ENCODE measurements around the gene TEC. TPM values are rescaled to one million over a fixed set of nuclear protein-coding genes. Genes with fewer than 3 reads are reported as not detected.
"Not testable (repeated sequence)": the region's sequence is repeated elsewhere in the genome, so short reads cannot be mapped to it uniquely, and the experiment has no call there.

The TEC gene
- total and polyA plus RNA-seq, 3 experiments from 2014 or later: 1.6 to 2.4 (median 1.6) TPM

DNA sequence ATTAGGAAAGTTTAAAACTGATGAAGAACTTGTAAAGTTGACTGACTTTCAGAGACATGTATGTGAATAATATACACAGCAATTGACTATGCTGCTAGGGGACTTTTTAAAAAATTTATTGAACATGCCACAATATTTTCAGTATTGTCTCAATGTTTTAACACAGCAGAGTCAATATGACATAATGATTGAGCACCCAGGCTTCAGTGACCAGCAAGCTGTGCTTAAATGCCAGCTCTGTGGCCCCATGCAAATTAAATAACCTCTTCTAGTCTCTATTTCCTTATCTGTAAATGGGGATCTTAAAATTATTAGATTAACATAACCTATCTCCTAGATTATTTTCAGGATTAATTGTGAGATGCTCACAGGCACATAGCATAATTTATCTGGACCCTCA lies 78.8 kb downstream of the TEC start:
- ChIA-PET CTCF (no interaction called here), POLR2A (no interaction called here)
- H3K4me3 ChIP-seq (ENCODE audit: low read length): no peak overlapping the region
- Mint-ChIP-seq H3K27ac (no peak overlapping the region), H3K4me3 (no peak overlapping the region), H3K36me3 (no peaks in the 10 kb centered on the region), H3K27me3 (peaks cover 0 to 4% of the 10 kb centered on the region in 2 donors), H3K4me1 (peaks cover 5 to 16% (median 15%) of the 10 kb centered on the region in 3 donors), H3K9me3 (no peaks in the 10 kb centered on the region)
- no peaks in the 10 kb centered on the region for H3K9me3 ChIP-seq (ENCODE audit: low read length)
- H3K36me3 ChIP-seq (ENCODE audit: insufficient read depth, low read length): no peaks in the 10 kb centered on the region
- H3K27me3 ChIP-seq (ENCODE audit: insufficient read depth, low read length, poor library complexity, severe bottlenecking): no peaks in the 10 kb centered on the region
- no peaks in the 10 kb centered on the region for H3K4me1 ChIP-seq (ENCODE audit: insufficient read depth, low read length)
- no peak overlapping the region for H3K27ac ChIP-seq (ENCODE audit: low read depth, low read length)
- DNase-seq: no peak

DNA sequence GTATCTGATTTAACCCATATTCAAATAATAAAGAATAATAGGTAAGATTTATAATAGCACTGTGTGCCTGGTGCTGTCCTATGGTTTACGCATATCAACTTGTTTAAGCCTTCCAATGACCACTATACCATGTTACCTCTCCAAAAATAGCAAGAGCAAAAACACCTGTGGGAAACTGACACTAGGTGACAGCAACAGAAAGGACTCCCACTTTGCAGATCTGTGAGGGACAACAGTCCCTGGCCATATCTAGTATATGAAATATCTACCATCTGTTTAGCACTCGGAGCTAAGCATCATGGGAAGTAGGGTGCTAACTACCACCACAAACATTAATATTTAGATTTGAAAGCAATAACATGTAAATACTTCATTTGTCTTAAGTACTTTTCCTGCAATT lies 79.9 kb downstream of the TEC start:
- peaks cover 0 to 4% of the 10 kb centered on the region in 2 donors for H3K27me3 Mint-ChIP-seq
- H3K4me3 Mint-ChIP-seq: no peak overlapping the region
- Histone ChIP-seq H3K27ac (ENCODE audit: low read depth, low read length) (no peak overlapping the region), H3K4me1 (ENCODE audit: insufficient read depth, low read length) (no peaks in the 10 kb centered on the region), H3K27me3 (ENCODE audit: insufficient read depth, low read length, poor library complexity, severe bottlenecking) (no peaks in the 10 kb centered on the region), H3K4me3 (ENCODE audit: low read length) (no peak overlapping the region), H3K36me3 (ENCODE audit: insufficient read depth, low read length) (no peaks in the 10 kb centered on the region), H3K9me3 (ENCODE audit: low read length) (no peaks in the 10 kb centered on the region)
- CTCF ChIA-PET: no interaction called here
- no peaks in the 10 kb centered on the region for H3K36me3 Mint-ChIP-seq
- H3K9me3 Mint-ChIP-seq: no peaks in the 10 kb centered on the region
- DNase-seq: no peak
- no peak overlapping the region for H3K27ac Mint-ChIP-seq
- peaks cover 0 to 5% (median 4%) of the 10 kb centered on the region in 3 donors for H3K4me1 Mint-ChIP-seq
- POLR2A ChIA-PET: no interaction called here

DNA sequence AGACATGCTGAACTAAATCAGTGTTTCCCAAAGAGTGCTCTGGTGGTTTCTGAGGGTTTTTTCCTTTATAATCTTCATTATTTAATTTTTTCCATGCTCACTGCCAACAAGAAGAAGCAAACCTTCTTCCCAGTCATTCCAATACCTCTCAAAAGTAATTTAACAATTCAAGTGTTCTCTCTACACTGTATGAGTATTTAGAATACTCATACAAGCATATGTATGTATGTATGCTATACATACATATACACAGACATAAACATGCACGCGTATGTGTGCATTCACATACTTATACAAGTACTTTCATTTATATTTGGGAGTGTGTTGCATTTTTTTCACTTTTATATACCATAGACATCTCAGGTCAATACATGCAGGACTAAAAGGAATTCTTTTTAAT lies 81.2 kb downstream of the TEC start:
- Mint-ChIP-seq H3K4me1 (no peaks in the 10 kb centered on the region), H3K27ac (no peak overlapping the region), H3K4me3 (no peak overlapping the region), H3K36me3 (no peaks in the 10 kb centered on the region), H3K27me3 (peaks cover 0 to 4% of the 10 kb centered on the region in 2 donors), H3K9me3 (no peaks in the 10 kb centered on the region)
- no peaks in the 10 kb centered on the region for H3K27me3 ChIP-seq (ENCODE audit: insufficient read depth, low read length, poor library complexity, severe bottlenecking)
- ChIA-PET POLR2A (no interaction called here), CTCF (no interaction called here)
- H3K36me3 ChIP-seq (ENCODE audit: insufficient read depth, low read length): no peaks in the 10 kb centered on the region
- no peak overlapping the region for H3K4me3 ChIP-seq (ENCODE audit: low read length)
- no peak overlapping the region for H3K27ac ChIP-seq (ENCODE audit: low read depth, low read length)
- H3K9me3 ChIP-seq (ENCODE audit: low read length): no peaks in the 10 kb centered on the region
- H3K4me1 ChIP-seq (ENCODE audit: insufficient read depth, low read length): no peaks in the 10 kb centered on the region
- DNase-seq: no peak

DNA sequence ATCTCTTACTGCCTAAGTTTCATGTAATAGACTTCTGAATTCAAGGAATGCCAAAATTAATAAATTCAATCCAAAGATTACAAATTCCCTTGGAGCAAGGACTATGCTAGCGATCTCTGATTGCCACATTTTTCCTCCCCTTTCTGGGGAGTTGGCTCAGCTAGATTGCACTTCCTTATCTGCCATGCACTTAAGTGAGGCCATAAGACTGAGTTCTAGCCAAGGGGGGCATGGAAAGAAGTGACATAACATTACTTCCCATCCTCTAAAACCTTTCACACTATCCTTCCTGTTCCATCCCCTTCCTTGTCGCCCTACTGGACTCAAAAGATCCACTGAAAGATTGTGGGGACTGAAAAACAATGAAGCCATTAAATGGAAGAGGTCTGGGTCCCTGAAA lies 81.8 kb downstream of the TEC start:
- Histone ChIP-seq H3K9me3 (ENCODE audit: low read length) (no peaks in the 10 kb centered on the region), H3K4me3 (ENCODE audit: low read length) (no peak overlapping the region), H3K36me3 (ENCODE audit: insufficient read depth, low read length) (no peaks in the 10 kb centered on the region), H3K27me3 (ENCODE audit: insufficient read depth, low read length, poor library complexity, severe bottlenecking) (no peaks in the 10 kb centered on the region), H3K27ac (ENCODE audit: low read depth, low read length) (no peak overlapping the region), H3K4me1 (ENCODE audit: insufficient read depth, low read length) (no peaks in the 10 kb centered on the region)
- Mint-ChIP-seq H3K4me1 (no peaks in the 10 kb centered on the region), H3K9me3 (no peaks in the 10 kb centered on the region), H3K27me3 (peaks cover 0 to 4% of the 10 kb centered on the region in 2 donors), H3K27ac (no peak overlapping the region), H3K4me3 (no peak overlapping the region), H3K36me3 (no peaks in the 10 kb centered on the region)
- ChIA-PET CTCF (no interaction called here), POLR2A (no interaction called here)
- no peak for DNase-seq

DNA sequence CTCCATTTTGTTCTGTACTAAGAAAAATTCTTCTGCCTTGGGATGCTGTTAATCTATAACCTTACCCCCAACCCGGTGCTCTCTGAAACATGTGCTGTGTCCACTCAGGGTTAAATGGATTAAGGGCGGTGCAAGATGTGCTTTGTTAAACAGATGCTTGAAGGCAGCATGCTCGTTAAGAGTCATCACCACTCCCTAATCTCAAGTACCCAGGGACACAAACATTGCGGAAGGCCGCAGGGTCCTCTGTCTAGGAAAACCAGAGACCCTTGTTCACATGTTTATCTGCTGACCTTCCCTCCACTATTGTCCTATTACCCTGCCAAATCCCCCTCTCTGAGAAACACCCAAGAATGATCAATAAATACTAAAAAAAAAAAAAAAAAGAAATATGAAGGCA lies 82.6 kb downstream of the TEC start:
- H3K27me3 Mint-ChIP-seq; H3K9me3 ChIP-seq (ENCODE audit: low read length); H3K4me3 ChIP-seq (ENCODE audit: low read length); DNase-seq; H3K36me3 ChIP-seq (ENCODE audit: insufficient read depth, low read length); CTCF ChIA-PET; H3K4me3 Mint-ChIP-seq; POLR2A ChIA-PET; H3K4me1 Mint-ChIP-seq; H3K9me3 Mint-ChIP-seq; H3K27me3 ChIP-seq (ENCODE audit: insufficient read depth, low read length, poor library complexity, severe bottlenecking); H3K36me3 Mint-ChIP-seq; H3K27ac ChIP-seq (ENCODE audit: low read depth, low read length); H3K4me1 ChIP-seq (ENCODE audit: insufficient read depth, low read length): not testable (repeated sequence)
- peak overlapping the region in 1 of 8 donors; percentile 50 for H3K27ac Mint-ChIP-seq

DNA sequence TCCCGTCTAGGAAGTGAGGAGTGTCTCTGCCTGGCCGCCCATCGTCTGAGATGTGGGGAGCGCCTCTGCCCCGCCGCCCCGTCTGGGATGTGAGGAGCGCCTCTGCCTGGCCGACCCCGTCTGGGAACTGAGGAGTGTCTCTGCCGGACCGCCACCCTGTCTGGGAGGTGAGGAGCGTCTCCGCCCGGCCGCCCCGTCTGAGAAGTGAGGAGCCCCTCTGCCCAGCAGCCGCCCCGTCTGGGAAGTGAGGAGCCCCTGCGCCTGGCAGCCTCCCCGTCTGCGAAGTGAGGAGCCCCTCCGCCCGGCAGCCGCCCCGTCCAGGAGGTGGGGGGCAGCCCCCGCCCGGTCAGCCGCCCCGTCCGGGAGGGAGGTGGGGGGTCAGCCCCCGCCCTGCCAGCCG lies 83.2 kb downstream of the TEC start:
- H3K9me3 ChIP-seq (ENCODE audit: low read length); H3K4me1 Mint-ChIP-seq; CTCF ChIA-PET; H3K27ac Mint-ChIP-seq; H3K4me3 Mint-ChIP-seq; H3K4me3 ChIP-seq (ENCODE audit: low read length); H3K36me3 ChIP-seq (ENCODE audit: insufficient read depth, low read length); H3K36me3 Mint-ChIP-seq; H3K27me3 Mint-ChIP-seq; H3K27me3 ChIP-seq (ENCODE audit: insufficient read depth, low read length, poor library complexity, severe bottlenecking); H3K27ac ChIP-seq (ENCODE audit: low read depth, low read length); H3K4me1 ChIP-seq (ENCODE audit: insufficient read depth, low read length); DNase-seq; H3K9me3 Mint-ChIP-seq; POLR2A ChIA-PET: not testable (repeated sequence)

DNA sequence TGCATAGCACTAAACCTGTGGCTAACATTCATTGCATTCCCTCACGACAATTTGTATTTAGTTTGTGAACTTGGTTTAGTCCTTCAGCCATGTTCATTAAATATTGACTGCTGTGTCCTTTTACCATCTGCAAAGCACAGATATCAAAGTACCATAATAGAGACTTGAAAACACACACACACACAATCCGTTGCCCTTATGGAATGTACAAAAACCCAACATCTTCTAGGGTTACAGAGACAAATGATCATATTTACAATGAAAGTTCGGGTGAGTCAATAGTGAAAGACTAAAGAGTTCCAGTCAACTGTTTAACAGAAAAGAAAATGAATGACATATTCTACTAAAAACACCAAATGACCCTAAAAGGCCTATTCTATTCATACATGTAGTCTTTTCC lies 84.8 kb downstream of the TEC start:
- POLR2A ChIA-PET: no interaction called here
- CTCF ChIA-PET: no interaction called here

DNA sequence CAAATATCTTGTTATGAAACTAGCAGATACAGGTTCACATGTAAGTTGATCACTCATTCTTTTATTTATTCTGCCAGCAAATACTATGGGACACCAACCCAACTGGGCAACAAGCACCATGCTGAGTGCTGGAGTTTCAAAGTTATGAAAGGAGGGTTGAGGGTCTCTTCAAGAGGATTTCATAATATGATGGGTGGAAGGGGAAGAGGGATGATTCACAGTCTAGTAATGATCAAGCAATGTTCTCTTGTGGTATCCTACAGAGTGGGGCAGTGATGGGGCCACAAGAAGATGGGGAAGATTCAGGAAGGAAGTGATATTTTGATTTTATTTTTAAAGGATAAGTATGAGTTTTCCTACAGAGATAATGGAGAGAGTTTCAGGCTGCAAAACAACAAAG lies 89.4 kb downstream of the TEC start:
- H3K4me1 ChIP-seq (ENCODE audit: insufficient read depth, low read length): no peaks in the 10 kb centered on the region

More for the DNA sequence above, 84.8 kb downstream of the TEC start:
- Histone ChIP-seq H3K36me3 (ENCODE audit: insufficient read depth, low read length) (no peaks in the 10 kb centered on the region), H3K27ac (ENCODE audit: low read depth, low read length) (no peak overlapping the region), H3K9me3 (ENCODE audit: low read length) (no peaks in the 10 kb centered on the region), H3K4me3 (ENCODE audit: low read length) (no peak overlapping the region), H3K27me3 (ENCODE audit: insufficient read depth, low read length, poor library complexity, severe bottlenecking) (no peaks in the 10 kb centered on the region), H3K4me1 (ENCODE audit: insufficient read depth, low read length) (no peaks in the 10 kb centered on the region)
- H3K27me3 Mint-ChIP-seq: no peaks in the 10 kb centered on the region
- H3K36me3 Mint-ChIP-seq: no peaks in the 10 kb centered on the region
- no peak overlapping the region for H3K4me3 Mint-ChIP-seq
- H3K27ac Mint-ChIP-seq: peak overlapping the region in 1 of 8 donors; percentile 22
- no peaks in the 10 kb centered on the region for H3K9me3 Mint-ChIP-seq
- DNase-seq: no peak
- H3K4me1 Mint-ChIP-seq: no peaks in the 10 kb centered on the region

DNA sequence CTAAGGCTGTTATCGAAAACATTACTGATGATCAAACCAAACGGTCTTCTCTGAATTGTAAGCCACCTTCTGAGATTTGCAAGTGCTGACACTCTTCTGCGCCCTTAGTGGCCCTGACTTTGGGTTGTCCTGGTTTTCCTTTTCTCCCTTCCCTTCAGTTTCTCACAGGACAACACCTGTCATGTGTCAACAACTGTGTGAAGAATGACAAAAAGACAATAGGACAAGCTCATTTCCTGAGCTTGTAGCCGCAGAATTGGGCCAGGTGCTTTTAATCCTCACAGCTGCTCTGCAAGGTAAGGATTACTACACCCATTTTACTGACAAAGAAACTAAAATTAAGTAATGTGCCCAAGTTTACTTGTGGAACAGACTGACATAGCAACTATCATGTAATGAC lies 90.7 kb downstream of the TEC start:
- Histone ChIP-seq H3K4me3 (ENCODE audit: low read length) (no peak overlapping the region), H3K27me3 (ENCODE audit: insufficient read depth, low read length, poor library complexity, severe bottlenecking) (no peaks in the 10 kb centered on the region), H3K9me3 (ENCODE audit: low read length) (no peaks in the 10 kb centered on the region), H3K4me1 (ENCODE audit: insufficient read depth, low read length) (no peaks in the 10 kb centered on the region), H3K27ac (ENCODE audit: low read depth, low read length) (no peak overlapping the region), H3K36me3 (ENCODE audit: insufficient read depth, low read length) (no peaks in the 10 kb centered on the region)
- no peaks in the 10 kb centered on the region for H3K36me3 Mint-ChIP-seq
- no peaks in the 10 kb centered on the region for H3K9me3 Mint-ChIP-seq
- CTCF ChIA-PET: no interaction called here
- peaks cover 0 to 3% (median 0%) of the 10 kb centered on the region in 3 donors for H3K4me1 Mint-ChIP-seq
- POLR2A ChIA-PET: no interaction called here
- peaks cover 0 to 1% of the 10 kb centered on the region in 2 donors for H3K27me3 Mint-ChIP-seq
- no peak for DNase-seq
- no peak overlapping the region for H3K4me3 Mint-ChIP-seq
- H3K27ac Mint-ChIP-seq: peak overlapping the region in 1 of 8 donors; percentile 2

More for the DNA sequence above, 89.4 kb downstream of the TEC start:
- peaks cover 0 to 3% (median 0%) of the 10 kb centered on the region in 3 donors for H3K4me1 Mint-ChIP-seq
- Histone ChIP-seq H3K9me3 (ENCODE audit: low read length) (no peaks in the 10 kb centered on the region), H3K27ac (ENCODE audit: low read depth, low read length) (no peak overlapping the region), H3K27me3 (ENCODE audit: insufficient read depth, low read length, poor library complexity, severe bottlenecking) (no peaks in the 10 kb centered on the region), H3K4me3 (ENCODE audit: low read length) (no peak overlapping the region), H3K36me3 (ENCODE audit: insufficient read depth, low read length) (no peaks in the 10 kb centered on the region)
- POLR2A ChIA-PET: no interaction called here
- CTCF ChIA-PET: no interaction called here
- DNase-seq: no peak
- H3K4me3 Mint-ChIP-seq: no peak overlapping the region
- no peaks in the 10 kb centered on the region for H3K27me3 Mint-ChIP-seq
- H3K9me3 Mint-ChIP-seq: no peaks in the 10 kb centered on the region
- H3K36me3 Mint-ChIP-seq: no peaks in the 10 kb centered on the region
- no peak overlapping the region for H3K27ac Mint-ChIP-seq

All from CD8-positive, alpha-beta memory T cell (primary cell).